ENCODE results near the gene LSAMP. TPM values are rescaled to one million over a fixed set of nuclear protein-coding genes. Genes with fewer than 3 reads are reported as not detected.

The LSAMP gene
- total RNA-seq, 1 experiment from 2014 or later: 5.7 TPM

DNA sequence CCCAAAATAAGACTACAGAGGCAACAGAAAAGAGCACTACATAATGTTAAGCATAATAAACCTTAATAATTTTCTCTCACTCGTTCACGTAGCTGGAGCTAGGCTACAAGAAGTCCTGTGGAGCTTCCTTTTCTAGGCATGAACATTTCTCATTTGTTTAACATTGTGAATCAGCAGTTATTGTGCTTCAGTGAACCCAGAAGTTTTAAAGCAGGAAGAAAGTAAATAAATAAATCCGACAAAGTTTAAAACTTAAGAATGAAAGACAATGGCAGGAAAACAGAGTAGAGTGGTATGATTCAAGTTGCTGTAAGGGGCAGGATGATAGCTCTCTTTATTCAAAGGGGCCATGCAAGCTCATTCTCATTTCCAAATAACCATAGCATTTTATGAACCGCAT, 191.8 kb downstream of the LSAMP start:
- Mint-ChIP-seq H3K4me1 (peaks cover 14% of the 10 kb centered on the region), H3K27ac (no peak overlapping the region), H3K27me3 (ENCODE audit: low read depth) (peaks cover 50% of the 10 kb centered on the region), H3K9me3 (no peaks in the 10 kb centered on the region), H3K36me3 (no peaks in the 10 kb centered on the region), H3K4me3 (no peak overlapping the region)
- ChIA-PET POLR2A (no interaction called here), CTCF (interaction anchor here (1.5 kb wide), 1 partner anchor 267 kb away, joined by 4 read pairs; no protein-coding TSS in a partner anchor)
- TF ChIP-seq JUN (CRISPR knock-in tag; IDR thresholded peaks at IDR 0.05) (no peak), ZNF138 (CRISPR knock-in tag; conservative IDR thresholded peaks at IDR 0.05) (no peak)
- ATAC-seq (no peak), DNase-seq (ENCODE audit: low spot score) (no peak)

DNA sequence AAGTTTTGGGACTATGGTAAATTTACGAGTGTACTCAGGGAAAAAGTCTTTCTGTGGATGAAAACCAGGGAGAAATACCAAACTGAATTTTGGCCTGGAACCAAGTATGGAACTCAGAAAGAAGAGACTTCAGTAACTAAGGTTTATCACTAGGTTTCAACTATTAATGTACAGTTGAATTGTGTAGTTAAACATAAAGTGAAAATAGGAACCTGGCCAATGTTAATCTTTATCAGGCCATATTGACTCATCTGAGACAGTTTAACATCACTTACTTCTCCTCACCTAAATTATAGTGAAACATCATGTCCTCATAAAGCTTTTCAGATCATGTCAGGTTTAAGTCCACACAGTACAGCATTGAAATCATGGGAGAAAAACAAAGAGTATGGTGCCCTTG, 197.7 kb downstream of the LSAMP start:
- TF ChIP-seq, protein P1, sequence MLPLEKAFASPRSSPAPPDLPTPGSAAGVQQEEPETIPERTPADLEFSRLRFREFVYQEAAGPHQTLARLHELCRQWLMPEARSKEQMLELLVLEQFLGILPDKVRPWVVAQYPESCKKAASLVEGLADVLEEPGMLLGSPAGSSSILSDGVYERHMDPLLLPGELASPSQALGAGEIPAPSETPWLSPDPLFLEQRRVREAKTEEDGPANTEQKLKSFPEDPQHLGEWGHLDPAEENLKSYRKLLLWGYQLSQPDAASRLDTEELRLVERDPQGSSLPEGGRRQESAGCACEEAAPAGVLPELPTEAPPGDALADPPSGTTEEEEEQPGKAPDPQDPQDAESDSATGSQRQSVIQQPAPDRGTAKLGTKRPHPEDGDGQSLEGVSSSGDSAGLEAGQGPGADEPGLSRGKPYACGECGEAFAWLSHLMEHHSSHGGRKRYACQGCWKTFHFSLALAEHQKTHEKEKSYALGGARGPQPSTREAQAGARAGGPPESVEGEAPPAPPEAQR (CRISPR knock-in tag; IDR thresholded peaks at IDR 0.05): no peak
- TF ChIP-seq ZNF396 (CRISPR knock-in tag; IDR thresholded peaks at IDR 0.05; ENCODE audit: borderline replicate concordance) (no peak), SMAD4 (CRISPR knock-in tag; IDR thresholded peaks at IDR 0.05) (no peak), ZMAT4 (CRISPR knock-in tag; IDR thresholded peaks at IDR 0.05) (no peak), FOXP1 (CRISPR knock-in tag; IDR thresholded peaks at IDR 0.05; ENCODE audit: borderline replicate concordance) (no peak), MAX (CRISPR knock-in tag; IDR thresholded peaks at IDR 0.05) (no peak), ZNF671 (CRISPR knock-in tag; IDR thresholded peaks at IDR 0.05) (no peak), NFYB (CRISPR knock-in tag; conservative IDR thresholded peaks at IDR 0.05; ENCODE audit: low read depth) (no peak), TEAD1 (CRISPR knock-in tag; IDR thresholded peaks at IDR 0.05) (no peak), E2F5 (CRISPR knock-in tag; IDR thresholded peaks at IDR 0.05) (no peak), NFE2L1 (CRISPR knock-in tag; IDR thresholded peaks at IDR 0.05) (no peak), RELA (CRISPR knock-in tag; IDR thresholded peaks at IDR 0.05; ENCODE audit: borderline replicate concordance) (no peak), ZNF232 (CRISPR knock-in tag; IDR thresholded peaks at IDR 0.05) (no peak), ZNF423 (CRISPR knock-in tag; IDR thresholded peaks at IDR 0.05) (no peak)
- TF ChIP-seq, protein P2, sequence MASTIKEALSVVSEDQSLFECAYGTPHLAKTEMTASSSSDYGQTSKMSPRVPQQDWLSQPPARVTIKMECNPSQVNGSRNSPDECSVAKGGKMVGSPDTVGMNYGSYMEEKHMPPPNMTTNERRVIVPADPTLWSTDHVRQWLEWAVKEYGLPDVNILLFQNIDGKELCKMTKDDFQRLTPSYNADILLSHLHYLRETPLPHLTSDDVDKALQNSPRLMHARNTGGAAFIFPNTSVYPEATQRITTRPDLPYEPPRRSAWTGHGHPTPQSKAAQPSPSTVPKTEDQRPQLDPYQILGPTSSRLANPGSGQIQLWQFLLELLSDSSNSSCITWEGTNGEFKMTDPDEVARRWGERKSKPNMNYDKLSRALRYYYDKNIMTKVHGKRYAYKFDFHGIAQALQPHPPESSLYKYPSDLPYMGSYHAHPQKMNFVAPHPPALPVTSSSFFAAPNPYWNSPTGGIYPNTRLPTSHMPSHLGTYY (CRISPR knock-in tag; IDR thresholded peaks at IDR 0.05): no peak
- TF ChIP-seq, protein P3, sequence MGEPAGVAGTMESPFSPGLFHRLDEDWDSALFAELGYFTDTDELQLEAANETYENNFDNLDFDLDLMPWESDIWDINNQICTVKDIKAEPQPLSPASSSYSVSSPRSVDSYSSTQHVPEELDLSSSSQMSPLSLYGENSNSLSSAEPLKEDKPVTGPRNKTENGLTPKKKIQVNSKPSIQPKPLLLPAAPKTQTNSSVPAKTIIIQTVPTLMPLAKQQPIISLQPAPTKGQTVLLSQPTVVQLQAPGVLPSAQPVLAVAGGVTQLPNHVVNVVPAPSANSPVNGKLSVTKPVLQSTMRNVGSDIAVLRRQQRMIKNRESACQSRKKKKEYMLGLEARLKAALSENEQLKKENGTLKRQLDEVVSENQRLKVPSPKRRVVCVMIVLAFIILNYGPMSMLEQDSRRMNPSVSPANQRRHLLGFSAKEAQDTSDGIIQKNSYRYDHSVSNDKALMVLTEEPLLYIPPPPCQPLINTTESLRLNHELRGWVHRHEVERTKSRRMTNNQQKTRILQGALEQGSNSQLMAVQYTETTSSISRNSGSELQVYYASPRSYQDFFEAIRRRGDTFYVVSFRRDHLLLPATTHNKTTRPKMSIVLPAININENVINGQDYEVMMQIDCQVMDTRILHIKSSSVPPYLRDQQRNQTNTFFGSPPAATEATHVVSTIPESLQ (CRISPR knock-in tag; IDR thresholded peaks at IDR 0.05): no peak
- ChIA-PET POLR2A (no interaction called here), CTCF (no interaction called here)
- ATAC-seq (no peak), DNase-seq (ENCODE audit: low spot score) (no peak)
- Mint-ChIP-seq H3K36me3 (no peaks in the 10 kb centered on the region), H3K4me3 (no peak overlapping the region), H3K27ac (no peak overlapping the region), H3K4me1 (peaks cover 6% of the 10 kb centered on the region), H3K9me3 (no peaks in the 10 kb centered on the region), H3K27me3 (ENCODE audit: low read depth) (no peaks in the 10 kb centered on the region; the same call in 1 of the 2 replicates)
